Endothelial cell of umbilical vein (primary cell): ENCODE measurements around the gene SPATA22. TPM values are rescaled to one million over a fixed set of nuclear protein-coding genes. Genes with fewer than 3 reads are reported as not detected.
"Not testable (repeated sequence)": the region's sequence is repeated elsewhere in the genome, so short reads cannot be mapped to it uniquely, and the experiment has no call there.

ENCODE experiments used
- Bru-seq: library from RNA; stranded (reverse); fragments of 400-500 nt; gene quantifications from one replicate; lab custom pipeline; 2021; lab: Mats Ljungman, UMichigan
- BruChase-seq, 2 experiments: library from RNA; stranded (reverse); fragments of 400-500 nt; gene quantifications; one replicate each; lab custom pipeline; 2021; lab: Mats Ljungman, UMichigan
- BruUV-seq: library from RNA; stranded (reverse); fragments of 400-500 nt; replicated peaks from 2 replicates; lab custom pipeline; 2021; lab: Mats Ljungman, UMichigan
- CTCF ChIA-PET: fragments of 300-600, 350-600 bp; sonication (Branson Sonifier 250); formaldehyde crosslinking; loops from one replicate; lab custom pipeline; 2021; ENCODE audit warnings: antibody characterized with exemption, inconsistent platforms; lab: Charles Lee
- POLR2A ChIA-PET: fragments of 300-600, 350-600 bp; sonication (Branson Sonifier 250); formaldehyde crosslinking; loops from one replicate; lab custom pipeline; 2021; ENCODE audit warnings: antibody characterized with exemption, inconsistent platforms; lab: Charles Lee
- DNase-seq: peaks from one replicate; pipeline ENCODE4 v3.0.0-alpha.2; 2011; ENCODE audit warnings: low read depth, low spot score
- FAIRE-seq: peaks from 2 replicates; lab custom pipeline; 2011; peaks lifted over from hg19 to GRCh38; lab: Jason Lieb, UNC
- H2AFZ ChIP-seq: 2 replicates; pipeline ENCODE4 v1.6.0; 2012; ENCODE audit warnings: low read depth, low read length, control low read depth, inconsistent platforms
- H3K27ac ChIP-seq: 2 replicates; pipeline ENCODE4 v1.5.1; 2011; ENCODE audit warnings: low read depth, mild to moderate bottlenecking, control low read depth, low read length, moderate library complexity; ENCODE audit not compliant: insufficient read depth
- H3K27me3 ChIP-seq, 2 experiments: 2 replicates each; pipeline versions ENCODE4 v1.6.0 to v1.6.1; 2011; ENCODE audit warnings: low read length in 2 of 2, mixed read lengths in 1 of 2; ENCODE audit not compliant: control insufficient read depth in 2 of 2, insufficient read depth in 2 of 2
- H3K36me3 ChIP-seq, 2 experiments: 2 replicates in 1 of 2; 3 replicates in 1 of 2; pipeline ENCODE4 v1.5.1; 2011; ENCODE audit warnings: low read length in 2 of 2, mild to moderate bottlenecking in 1 of 2, moderate library complexity in 1 of 2; ENCODE audit not compliant: control insufficient read depth in 2 of 2, insufficient read depth in 2 of 2; ENCODE audit errors: extremely low read depth in 1 of 2
- H3K4me1 ChIP-seq: 3 replicates; pipeline ENCODE4 v1.5.1; 2011; ENCODE audit warnings: mild to moderate bottlenecking, low read length; ENCODE audit not compliant: control insufficient read depth, insufficient read depth; ENCODE audit errors: extremely low read depth
- H3K4me2 ChIP-seq: 2 replicates; pipeline ENCODE4 v1.6.1; 2011; ENCODE audit warnings: low read length, control low read depth, mixed read lengths; ENCODE audit not compliant: insufficient read depth
- H3K4me3 ChIP-seq, 3 experiments: fragments of 200-600 bp in 1 of 3; sonication (generic), shearing (Covaris generic) in 1 of 3; replicated peaks in 1 of 3; 2 replicates each; pipeline ENCODE4 v1.5.1; 2011 to 2016; ENCODE audit warnings: control low read depth in 3 of 3, low read length in 3 of 3, mild to moderate bottlenecking in 2 of 3, inconsistent platforms in 1 of 3, low read depth in 1 of 3, moderate library complexity in 1 of 3; ENCODE audit not compliant: insufficient read depth in 1 of 3
- H3K79me2 ChIP-seq: 2 replicates; pipeline ENCODE4 v1.6.0; 2012; ENCODE audit warnings: low read length, inconsistent platforms; ENCODE audit not compliant: control insufficient read depth, insufficient read depth
- H3K9ac ChIP-seq: replicated peaks from 2 replicates; pipeline ENCODE3; 2011; ENCODE audit warnings: low read length, control low read depth; ENCODE audit not compliant: insufficient read depth; ENCODE audit errors: extremely low read depth
- H3K9me1 ChIP-seq: replicated peaks from 3 replicates; pipeline ENCODE4 v1.6.0; 2011; ENCODE audit warnings: mild to moderate bottlenecking, low read length; ENCODE audit not compliant: control insufficient read depth, insufficient read depth; ENCODE audit errors: extremely low read depth
- H3K9me3 ChIP-seq: replicated peaks from 2 replicates; pipeline ENCODE4 v1.5.1; 2012; ENCODE audit warnings: low read length, inconsistent platforms; ENCODE audit not compliant: control insufficient read depth, insufficient read depth
- H4K20me1 ChIP-seq: replicated peaks from 2 replicates; pipeline ENCODE3; 2011; ENCODE audit warnings: mild to moderate bottlenecking, low read length; ENCODE audit not compliant: control insufficient read depth, insufficient read depth; ENCODE audit errors: extremely low read depth
- JUN ChIP-seq: IDR thresholded peaks from 2 replicates; pipeline ENCODE4 v1.6.1; 2011; ENCODE audit warnings: borderline replicate concordance, low read depth; ENCODE audit not compliant: insufficient read length, insufficient read depth
- POLR2A ChIP-seq: IDR thresholded peaks from 2 replicates; pipeline ENCODE4 v1.6.1; 2012; ENCODE audit warnings: low read depth, mild to moderate bottlenecking, control low read depth, low read length
- POLR2AphosphoS5 ChIP-seq: IDR thresholded peaks from 2 replicates; pipeline ENCODE4 v1.6.1; 2012; ENCODE audit warnings: low read depth, mild to moderate bottlenecking, control low read depth, low read length, moderate library complexity; ENCODE audit not compliant: insufficient read depth
- dilution Hi-C: fragments of 300-500 bp; cut with MboI; formaldehyde crosslinking; loops from one replicate; pipeline ENCODE4 v1.15.0; 2019; ENCODE audit warnings: low sequenced_read_pairs; ENCODE audit not compliant: extremely low pct_ligation_motif_present
- intact Hi-C: fragments of 100-400 bp; cut with micrococcal nuclease; formaldehyde crosslinking; loops from one replicate; pipeline ENCODE4 v1.10.0; 2022
- long read RNA-seq: library from polyadenylated mRNA; stranded (forward); transcript quantifications from one replicate; pipeline ENCODE4 v2.0.0, GENCODE V29; 2021
- polyA minus RNA-seq, 3 experiments: library from RNA; depleted of rRNA, polyadenylated mRNA; stranded (reverse); fragments of >200 nt; gene quantifications; 1 replicate in 1 of 3; 2 replicates in 2 of 3; pipeline ENCODE4 v1.2.3, GENCODE V29; 2011
- polyA plus RNA-seq, 4 experiments: library from polyadenylated mRNA; depleted of rRNA in 3 of 4; stranded (reverse) in 3 of 4; unstranded in 1 of 4; fragments of >200 nt; gene quantifications; 2 replicates each; pipeline versions ENCODE4 v1.2.1 to v1.2.3, GENCODE V29; 2011 to 2012; ENCODE audit warnings: missing spikeins in 1 of 4
- total RNA-seq: library from RNA; stranded (reverse); gene quantifications from 2 replicates; pipeline ENCODE4 v1.2.3, GENCODE V29; 2021
- TF ChIP-seq, protein P1 (sequence below): IDR thresholded peaks from 2 replicates; pipeline ENCODE4 v1.6.1; 2011; ENCODE audit not compliant: insufficient read depth, insufficient read length

The SPATA22 gene, protein sequence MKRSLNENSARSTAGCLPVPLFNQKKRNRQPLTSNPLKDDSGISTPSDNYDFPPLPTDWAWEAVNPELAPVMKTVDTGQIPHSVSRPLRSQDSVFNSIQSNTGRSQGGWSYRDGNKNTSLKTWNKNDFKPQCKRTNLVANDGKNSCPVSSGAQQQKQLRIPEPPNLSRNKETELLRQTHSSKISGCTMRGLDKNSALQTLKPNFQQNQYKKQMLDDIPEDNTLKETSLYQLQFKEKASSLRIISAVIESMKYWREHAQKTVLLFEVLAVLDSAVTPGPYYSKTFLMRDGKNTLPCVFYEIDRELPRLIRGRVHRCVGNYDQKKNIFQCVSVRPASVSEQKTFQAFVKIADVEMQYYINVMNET
- not detected in 2 replicates for total RNA-seq
- polyA plus RNA-seq, result 0.29 and 4.3 TPM in 2 replicates
- 0.56 and 0.65 TPM in 2 replicates for polyA plus RNA-seq (2011; cell fraction: cytosol; rRNA removed)
- 1.4 TPM in 2 replicates for polyA plus RNA-seq (2011; cell fraction: nucleus; rRNA removed)
- not detected in 2 replicates for polyA plus RNA-seq (2012)
- 0.39 and 1.4 TPM in 2 replicates for polyA minus RNA-seq
- polyA minus RNA-seq (2011; cell fraction: cytosol; rRNA and poly(A)+ RNA removed), result not detected
- 0.82 TPM in 1 of 2 replicates, not detected in the other for polyA minus RNA-seq (2011; cell fraction: nucleus; rRNA and poly(A)+ RNA removed)
- Bru-seq, nascent RNA, result percentile 3 among the genes with signal in this experiment
- percentile 14 among the genes with signal in this experiment for BruChase-seq, experiment 1, labeled RNA remaining after a 6-hour chase
- BruChase-seq, experiment 2, labeled RNA remaining after a 2-hour chase, result percentile 17 among the genes with signal in this experiment
- long read RNA-seq, result 0 reads

- H3K4me1 ChIP-seq, result no peaks in the 10 kb centered on the region
- H3K9me3 ChIP-seq, result no peaks in the 10 kb centered on the region
- H2AFZ ChIP-seq, result no peak within 1 kb of the TSS
- dilution Hi-C loops, result no loop called here
- BruUV-seq, result no TSS peak
- no peak within 1 kb of the TSS for H3K4me3 ChIP-seq
- H4K20me1 ChIP-seq, result no peaks in the 10 kb centered on the region
- no peak within 1 kb of the TSS for H3K27ac ChIP-seq
- POLR2A ChIA-PET, result no interaction called here
- CTCF ChIA-PET, result no interaction called here
- no peak for FAIRE-seq
- H3K79me2 ChIP-seq, result no peaks in the 10 kb centered on the region
- H3K9me1 ChIP-seq, result no peaks in the 10 kb centered on the region
- TF ChIP-seq POLR2A (no peak), JUN (no peak), POLR2AphosphoS5 (no peak)
- TF ChIP-seq, protein P1, sequence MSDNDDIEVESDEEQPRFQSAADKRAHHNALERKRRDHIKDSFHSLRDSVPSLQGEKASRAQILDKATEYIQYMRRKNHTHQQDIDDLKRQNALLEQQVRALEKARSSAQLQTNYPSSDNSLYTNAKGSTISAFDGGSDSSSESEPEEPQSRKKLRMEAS, result no peak
- no peaks in the 10 kb centered on the region for H3K27me3 ChIP-seq
- no peak for DNase-seq
- H3K9ac ChIP-seq, result no peak within 1 kb of the TSS
- no peaks in the 10 kb centered on the region for H3K36me3 ChIP-seq
- intact Hi-C loops, result no loop called here
- H3K4me2 ChIP-seq, result no peak within 1 kb of the TSS
Observed at GRCh38 chr17:3471599-3471998, at the start of gene SPATA22. Gene SPATA22, minus strand, starts transcription at chr17:3471819. Its CDS starts 2,494 bp downstream, at chr17:3469325.

DNA sequence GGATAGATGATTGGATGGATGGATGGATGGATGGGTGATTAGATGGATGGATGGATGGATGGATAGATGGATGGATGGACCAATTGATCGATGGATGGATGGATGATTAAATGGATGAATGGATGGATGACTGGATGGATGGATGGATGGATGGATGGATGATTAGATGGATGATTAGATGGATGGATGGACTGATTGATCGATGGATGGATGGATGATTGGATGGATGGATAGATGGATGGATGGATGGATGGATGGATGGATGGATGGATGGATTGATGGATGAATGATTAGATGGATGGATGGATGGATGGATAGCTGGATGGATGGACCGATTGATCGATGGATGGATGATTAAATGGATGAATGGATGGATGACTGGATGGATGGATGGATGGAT, 47.9 kb upstream of the SPATA22 start:
- dilution Hi-C loops, H3K4me1 ChIP-seq, intact Hi-C loops, FAIRE-seq, H3K9ac ChIP-seq, H4K20me1 ChIP-seq, H3K4me3 ChIP-seq, H3K36me3 ChIP-seq, H3K27me3 ChIP-seq, H3K9me3 ChIP-seq, POLR2A ChIA-PET, H3K27ac ChIP-seq, H3K9me1 ChIP-seq, H3K4me2 ChIP-seq, H3K79me2 ChIP-seq, H2AFZ ChIP-seq, BruUV-seq, CTCF ChIA-PET, DNase-seq: not testable (repeated sequence)
